Vagina (tissue), 2 donors: Measurements from ENCODE around the gene B3GNT2.

Experiments
- CTCF ChIP-seq, 3 experiments: fragments of 450-650 bp in 2 of 3; fragments of 200-600 bp in 1 of 3; sonication (generic) in 1 of 3; IDR thresholded peaks; one replicate each; pipeline ENCODE4 v1.5.1; 2017 to 2019; ENCODE audit warnings: antibody characterized with exemption in 3 of 3, mild to moderate bottlenecking in 2 of 3, moderate library complexity in 2 of 3
- POLR2AphosphoS5 ChIP-seq, 2 donors: sonication (generic); formaldehyde crosslinking; IDR thresholded peaks; one replicate each; pipeline ENCODE4 v1.9.0; 2017; ENCODE audit warnings: antibody characterized with exemption in 2 of 2, mild to moderate bottlenecking in 2 of 2, low read depth in 1 of 2; ENCODE audit not compliant: insufficient read depth in 1 of 2

- TF ChIP-seq CTCF (IDR thresholded peaks at IDR 0.05) (no peak), POLR2AphosphoS5 (IDR thresholded peaks at IDR 0.05; ENCODE audit: insufficient read depth in 1 of 2, low read depth in 1 of 2) (no peak)
These were observed 3.1 kb upstream of the B3GNT2 start for GRCh38 chr2:62192811-62193210.
